ENCODE measurements around the gene CDT1.

The CDT1 gene

GRCh38 chr16:88761143-88761534, 42.5 kb upstream of the CDT1 start:
- H3K79me2 ChIP-seq (ENCODE audit: control insufficient read depth, insufficient read depth, low read length, unreplicated experiment): peaks cover 90% of the 10 kb centered on the region
- H2AFZ ChIP-seq (ENCODE audit: low read length, unreplicated experiment): no peak overlapping the region
- no peak overlapping the region for H3K4me3 ChIP-seq (ENCODE audit: low read depth, low read length)
- H3K36me3 ChIP-seq (ENCODE audit: insufficient read depth, low read length): no peaks in the 10 kb centered on the region
- H3K27ac ChIP-seq (ENCODE audit: low read depth, low read length): no peak overlapping the region
- H3K4me1 ChIP-seq (ENCODE audit: control insufficient read depth, insufficient read depth, low read length, unreplicated experiment): no peaks in the 10 kb centered on the region
- H3K27me3 ChIP-seq (ENCODE audit: insufficient read depth, low read length): no peaks in the 10 kb centered on the region

DNA sequence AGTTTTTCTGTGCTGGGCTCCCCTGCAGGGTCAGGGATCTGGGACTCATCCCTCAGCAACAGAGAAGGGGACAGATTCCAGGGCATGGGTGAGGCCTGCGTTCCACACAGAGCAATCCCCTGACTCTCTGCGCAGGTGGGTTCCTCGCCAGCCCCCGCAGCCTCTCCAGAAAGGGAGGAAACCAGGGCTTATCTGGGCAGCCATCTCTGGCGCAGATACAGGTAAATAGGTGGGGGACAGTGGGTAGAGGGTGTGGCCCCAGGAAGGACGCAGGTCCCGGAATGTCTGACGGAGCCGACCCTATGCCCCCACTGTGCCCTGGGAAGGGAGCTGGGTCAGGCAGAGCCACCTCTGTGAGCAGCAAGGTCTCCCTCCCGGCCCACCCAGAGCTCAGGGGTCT, 41.8 kb upstream of the CDT1 start:
- no peak overlapping the region for H2AFZ ChIP-seq (ENCODE audit: low read length, unreplicated experiment)
- H3K27ac ChIP-seq (ENCODE audit: low read depth, low read length): no peak overlapping the region
- peaks cover 92% of the 10 kb centered on the region for H3K79me2 ChIP-seq (ENCODE audit: control insufficient read depth, insufficient read depth, low read length, unreplicated experiment)
- H3K4me1 ChIP-seq (ENCODE audit: control insufficient read depth, insufficient read depth, low read length, unreplicated experiment): no peaks in the 10 kb centered on the region
- H3K27me3 ChIP-seq (ENCODE audit: insufficient read depth, low read length): no peaks in the 10 kb centered on the region
- H3K36me3 ChIP-seq (ENCODE audit: insufficient read depth, low read length): no peaks in the 10 kb centered on the region
- no peak overlapping the region for H3K4me3 ChIP-seq (ENCODE audit: low read depth, low read length)

GRCh38 chr16:88762258-88762870, 41.2 kb upstream of the CDT1 start:
- no peaks in the 10 kb centered on the region for H3K27me3 ChIP-seq (ENCODE audit: insufficient read depth, low read length)
- H3K4me3 ChIP-seq (ENCODE audit: low read depth, low read length): no peak overlapping the region
- peaks cover 94% of the 10 kb centered on the region for H3K79me2 ChIP-seq (ENCODE audit: control insufficient read depth, insufficient read depth, low read length, unreplicated experiment)
- H3K27ac ChIP-seq (ENCODE audit: low read depth, low read length): no peak overlapping the region
- H3K36me3 ChIP-seq (ENCODE audit: insufficient read depth, low read length): no peaks in the 10 kb centered on the region
- H2AFZ ChIP-seq (ENCODE audit: low read length, unreplicated experiment): no peak overlapping the region
- H3K4me1 ChIP-seq (ENCODE audit: control insufficient read depth, insufficient read depth, low read length, unreplicated experiment): peaks cover 4% of the 10 kb centered on the region

GRCh38 chr16:88762941-88763340, 40.6 kb upstream of the CDT1 start:
- H3K79me2 ChIP-seq (ENCODE audit: control insufficient read depth, insufficient read depth, low read length, unreplicated experiment): peaks cover 94% of the 10 kb centered on the region
- H3K27me3 ChIP-seq (ENCODE audit: insufficient read depth, low read length): no peaks in the 10 kb centered on the region
- no peaks in the 10 kb centered on the region for H3K36me3 ChIP-seq (ENCODE audit: insufficient read depth, low read length)
- no peak overlapping the region for H3K27ac ChIP-seq (ENCODE audit: low read depth, low read length)
- H2AFZ ChIP-seq (ENCODE audit: low read length, unreplicated experiment): no peak overlapping the region
- H3K4me3 ChIP-seq (ENCODE audit: low read depth, low read length): no peak overlapping the region
- H3K4me1 ChIP-seq (ENCODE audit: control insufficient read depth, insufficient read depth, low read length, unreplicated experiment): peaks cover 10% of the 10 kb centered on the region

DNA sequence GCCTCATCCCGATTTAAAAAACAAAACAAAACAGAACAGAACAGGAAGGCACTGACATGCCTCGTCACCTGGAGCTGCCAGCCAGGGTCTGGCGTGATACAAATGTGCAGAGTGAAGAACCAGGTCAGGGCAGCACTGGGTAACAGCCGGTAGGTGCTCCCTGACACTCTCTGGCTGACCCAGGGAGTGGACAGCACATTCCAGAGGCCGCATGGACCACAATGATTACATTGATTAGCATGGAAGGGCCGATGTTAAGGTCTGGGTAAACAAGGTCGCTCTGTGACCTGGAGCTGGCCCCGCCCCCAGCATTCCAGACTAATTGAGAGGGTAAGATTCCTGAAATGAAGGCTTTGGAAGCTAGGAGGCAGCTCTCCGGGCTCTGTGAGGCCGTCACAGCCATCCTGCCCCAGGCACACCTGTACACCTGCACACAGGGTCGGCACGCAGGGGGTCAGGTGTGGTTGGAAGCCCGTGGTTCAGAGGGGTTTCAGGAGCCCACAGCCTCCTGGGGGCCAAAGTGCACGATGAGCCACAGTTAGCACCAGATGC, 40.0 kb upstream of the CDT1 start:
- peaks cover 94% of the 10 kb centered on the region for H3K79me2 ChIP-seq (ENCODE audit: control insufficient read depth, insufficient read depth, low read length, unreplicated experiment)
- no peaks in the 10 kb centered on the region for H3K27me3 ChIP-seq (ENCODE audit: insufficient read depth, low read length)
- no peak overlapping the region for H3K27ac ChIP-seq (ENCODE audit: low read depth, low read length)
- peaks cover 16% of the 10 kb centered on the region for H3K4me1 ChIP-seq (ENCODE audit: control insufficient read depth, insufficient read depth, low read length, unreplicated experiment)
- H3K36me3 ChIP-seq (ENCODE audit: insufficient read depth, low read length): no peaks in the 10 kb centered on the region
- H2AFZ ChIP-seq (ENCODE audit: low read length, unreplicated experiment): no peak overlapping the region
- no peak overlapping the region for H3K4me3 ChIP-seq (ENCODE audit: low read depth, low read length)

DNA sequence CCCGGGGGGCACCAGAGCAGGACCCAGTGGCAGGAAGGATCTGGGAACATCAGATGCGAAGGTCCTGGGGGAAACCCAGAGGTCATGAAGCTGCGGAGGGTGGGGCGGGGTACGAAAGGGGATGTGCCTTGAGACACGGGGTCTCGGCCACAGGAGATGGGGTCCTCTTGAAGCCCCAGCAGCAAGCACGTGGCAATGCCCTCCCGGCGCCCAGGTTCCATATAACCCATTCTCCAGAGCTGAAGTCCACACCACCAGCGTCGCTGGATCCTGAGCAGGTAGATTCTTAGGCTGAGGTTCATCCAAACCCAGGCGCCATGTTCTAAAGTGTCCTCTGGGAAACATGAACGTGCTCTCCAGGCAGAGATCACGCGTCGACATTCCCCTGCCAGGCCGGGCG, 39.5 kb upstream of the CDT1 start:
- no peak overlapping the region for H3K4me3 ChIP-seq (ENCODE audit: low read depth, low read length)
- peaks cover 21% of the 10 kb centered on the region for H3K4me1 ChIP-seq (ENCODE audit: control insufficient read depth, insufficient read depth, low read length, unreplicated experiment)
- no peaks in the 10 kb centered on the region for H3K36me3 ChIP-seq (ENCODE audit: insufficient read depth, low read length)
- no peaks in the 10 kb centered on the region for H3K27me3 ChIP-seq (ENCODE audit: insufficient read depth, low read length)
- H3K79me2 ChIP-seq (ENCODE audit: control insufficient read depth, insufficient read depth, low read length, unreplicated experiment): peaks cover 94% of the 10 kb centered on the region
- no peak overlapping the region for H2AFZ ChIP-seq (ENCODE audit: low read length, unreplicated experiment)
- H3K27ac ChIP-seq (ENCODE audit: low read depth, low read length): no peak overlapping the region

GRCh38 chr16:88764913-88765349, 38.7 kb upstream of the CDT1 start:
- no peak overlapping the region for H2AFZ ChIP-seq (ENCODE audit: low read length, unreplicated experiment)
- H3K79me2 ChIP-seq (ENCODE audit: control insufficient read depth, insufficient read depth, low read length, unreplicated experiment): peaks cover 94% of the 10 kb centered on the region
- H3K27ac ChIP-seq (ENCODE audit: low read depth, low read length): no peak overlapping the region
- no peak overlapping the region for H3K4me3 ChIP-seq (ENCODE audit: low read depth, low read length)
- no peaks in the 10 kb centered on the region for H3K36me3 ChIP-seq (ENCODE audit: insufficient read depth, low read length)
- H3K27me3 ChIP-seq (ENCODE audit: insufficient read depth, low read length): no peaks in the 10 kb centered on the region
- peaks cover 29% of the 10 kb centered on the region for H3K4me1 ChIP-seq (ENCODE audit: control insufficient read depth, insufficient read depth, low read length, unreplicated experiment)

- Histone ChIP-seq H3K36me3 (ENCODE audit: insufficient read depth, low read length) (no peaks in the 10 kb centered on the region), H3K4me1 (ENCODE audit: control insufficient read depth, insufficient read depth, low read length, unreplicated experiment) (peaks cover 46% of the 10 kb centered on the region), H3K79me2 (ENCODE audit: control insufficient read depth, insufficient read depth, low read length, unreplicated experiment) (peaks cover 93% of the 10 kb centered on the region), H3K27ac (ENCODE audit: low read depth, low read length) (no peak overlapping the region), H3K27me3 (ENCODE audit: insufficient read depth, low read length) (no peaks in the 10 kb centered on the region), H3K4me3 (ENCODE audit: low read depth, low read length) (no peak overlapping the region), H2AFZ (ENCODE audit: low read length, unreplicated experiment) (no peak overlapping the region)
Observed at GRCh38 chr16:88766975-88767374, 36.6 kb upstream of the CDT1 start.

GRCh38 chr16:88767546-88768070, 36.0 kb upstream of the CDT1 start:
- H2AFZ ChIP-seq (ENCODE audit: low read length, unreplicated experiment): no peak overlapping the region
- H3K4me1 ChIP-seq (ENCODE audit: control insufficient read depth, insufficient read depth, low read length, unreplicated experiment): peaks cover 52% of the 10 kb centered on the region
- peak overlapping the region; percentile 31; the same call in 1 of the 2 replicates for H3K27ac ChIP-seq (ENCODE audit: low read depth, low read length)
- peaks cover 93% of the 10 kb centered on the region for H3K79me2 ChIP-seq (ENCODE audit: control insufficient read depth, insufficient read depth, low read length, unreplicated experiment)
- no peak overlapping the region for H3K4me3 ChIP-seq (ENCODE audit: low read depth, low read length)
- H3K27me3 ChIP-seq (ENCODE audit: insufficient read depth, low read length): no peaks in the 10 kb centered on the region
- no peaks in the 10 kb centered on the region for H3K36me3 ChIP-seq (ENCODE audit: insufficient read depth, low read length)

- no peak overlapping the region for H2AFZ ChIP-seq (ENCODE audit: low read length, unreplicated experiment)
- no peaks in the 10 kb centered on the region for H3K27me3 ChIP-seq (ENCODE audit: insufficient read depth, low read length)
- peak overlapping the region; percentile 33 for H3K27ac ChIP-seq (ENCODE audit: low read depth, low read length)
- peak overlapping the region; percentile 34 for H3K4me3 ChIP-seq (ENCODE audit: low read depth, low read length)
- peaks cover 58% of the 10 kb centered on the region for H3K4me1 ChIP-seq (ENCODE audit: control insufficient read depth, insufficient read depth, low read length, unreplicated experiment)
- H3K79me2 ChIP-seq (ENCODE audit: control insufficient read depth, insufficient read depth, low read length, unreplicated experiment): peaks cover 93% of the 10 kb centered on the region
- H3K36me3 ChIP-seq (ENCODE audit: insufficient read depth, low read length): no peaks in the 10 kb centered on the region
Observed at GRCh38 chr16:88768071-88768783, 35.4 kb upstream of the CDT1 start.

Data from ACC112 (cell line).